H1 (cell line): ENCODE results near the gene TBRG4. TPM values are rescaled to one million over a fixed set of nuclear protein-coding genes. Genes with fewer than 3 reads are reported as not detected.

Experiments used
- GABPA ChIP-seq: IDR thresholded peaks from 2 replicates; pipeline ENCODE4 v1.6.1; 2011; ENCODE audit warnings: mild to moderate bottlenecking, low read length, moderate library complexity, borderline replicate concordance; ENCODE audit not compliant: insufficient read depth
- YY1 ChIP-seq: IDR thresholded peaks from 2 replicates; pipeline ENCODE4 v1.6.1; 2011; ENCODE audit warnings: low read depth, mild to moderate bottlenecking, low read length
- polyA plus RNA-seq, 7 experiments: library from polyadenylated mRNA; depleted of rRNA in 3 of 7; stranded (reverse) in 5 of 7; unstranded in 2 of 7; fragments of >200 nt in 5 of 7; fragments of 200-250 nt in 2 of 7; gene quantifications; 1 replicate in 5 of 7; 2 replicates in 1 of 7; 4 replicates in 1 of 7; pipeline versions ENCODE4 v1.2.1 to v1.2.3, GENCODE V29; 2011 to 2013; ENCODE audit warnings: missing spikeins in 2 of 7, mixed read lengths in 2 of 7
- total RNA-seq: library from RNA; stranded (reverse); fragmentation: NEBNext Ultra II Directional; extraction: Animal tissue kit (Norgen Biotek cat#: 25700); gene quantifications from 2 replicates; pipeline ENCODE4 v1.2.1, GENCODE V29; 2021
- TF ChIP-seq, protein P1 (sequence below): IDR thresholded peaks from 2 replicates; pipeline ENCODE4 v1.6.1; 2011; ENCODE audit warnings: low read length, improper control_type of control experiment

The TBRG4 gene
- total and polyA plus RNA-seq, 2 of the 8 experiments (the other 6 are each of a cell fraction or from before 2014, with no cell fraction given) = 110 to 137 TPM

- TF ChIP-seq, protein P1, sequence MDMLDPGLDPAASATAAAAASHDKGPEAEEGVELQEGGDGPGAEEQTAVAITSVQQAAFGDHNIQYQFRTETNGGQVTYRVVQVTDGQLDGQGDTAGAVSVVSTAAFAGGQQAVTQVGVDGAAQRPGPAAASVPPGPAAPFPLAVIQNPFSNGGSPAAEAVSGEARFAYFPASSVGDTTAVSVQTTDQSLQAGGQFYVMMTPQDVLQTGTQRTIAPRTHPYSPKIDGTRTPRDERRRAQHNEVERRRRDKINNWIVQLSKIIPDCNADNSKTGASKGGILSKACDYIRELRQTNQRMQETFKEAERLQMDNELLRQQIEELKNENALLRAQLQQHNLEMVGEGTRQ = no peak
- TF ChIP-seq GABPA = no peak
- no peak for TF ChIP-seq YY1
Measured at GRCh38 chr7:45054442-45054841, 57.1 kb downstream of the TBRG4 start (continued).
